ENCODE results near the gene LMX1A.

Gene LMX1A

DNA sequence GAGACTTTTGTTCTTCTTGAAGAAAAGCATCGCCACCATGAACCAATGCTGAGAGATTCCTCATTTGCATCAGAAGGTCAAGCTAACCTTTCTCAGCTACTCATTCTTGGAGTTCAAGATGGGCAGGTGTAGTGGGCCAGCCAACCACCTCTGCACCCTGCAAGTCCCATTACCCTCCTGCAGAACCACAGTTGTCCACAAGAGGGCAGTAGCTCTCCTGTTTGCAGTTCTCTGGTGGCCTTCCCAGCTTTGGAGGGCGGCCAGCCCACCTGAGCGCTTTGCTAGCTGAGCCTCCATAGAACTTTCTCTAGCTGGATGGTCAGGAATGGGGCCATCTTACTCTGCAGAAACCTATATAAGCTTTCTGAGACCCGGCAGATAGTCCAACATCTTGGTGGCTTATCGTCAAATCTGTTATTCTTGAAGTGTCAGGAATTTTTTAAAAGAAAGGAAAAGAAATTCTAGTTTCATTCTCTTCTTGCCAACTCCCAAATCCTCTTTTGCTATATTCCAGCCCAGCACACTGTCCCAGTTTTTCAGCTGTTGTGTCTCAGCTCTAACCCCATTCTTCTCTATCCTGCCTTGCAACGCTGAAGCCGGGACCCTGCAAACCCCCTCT, 11.0 kb upstream of the LMX1A start:
- DNase-seq: peak; percentile 63

DNA sequence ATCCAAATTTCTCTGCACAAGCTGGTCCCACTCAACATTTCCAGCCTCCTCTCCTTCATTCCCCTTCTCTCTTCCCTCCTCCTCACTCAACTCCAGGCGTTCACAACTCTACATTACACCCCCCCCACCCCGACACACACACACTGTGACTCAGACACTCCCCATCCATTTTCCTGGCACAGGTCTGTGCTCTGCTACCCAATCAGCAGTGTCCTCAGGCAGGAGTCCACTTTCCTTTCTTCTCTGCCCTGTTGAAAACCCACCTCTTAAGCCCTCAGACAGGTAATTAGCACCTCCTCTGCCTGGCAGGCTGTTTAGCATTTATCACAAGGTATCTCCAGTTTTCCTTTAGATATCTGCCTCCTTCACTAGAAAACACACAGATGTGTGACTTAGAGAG, 8.8 kb upstream of the LMX1A start:
- no peak for DNase-seq

DNA sequence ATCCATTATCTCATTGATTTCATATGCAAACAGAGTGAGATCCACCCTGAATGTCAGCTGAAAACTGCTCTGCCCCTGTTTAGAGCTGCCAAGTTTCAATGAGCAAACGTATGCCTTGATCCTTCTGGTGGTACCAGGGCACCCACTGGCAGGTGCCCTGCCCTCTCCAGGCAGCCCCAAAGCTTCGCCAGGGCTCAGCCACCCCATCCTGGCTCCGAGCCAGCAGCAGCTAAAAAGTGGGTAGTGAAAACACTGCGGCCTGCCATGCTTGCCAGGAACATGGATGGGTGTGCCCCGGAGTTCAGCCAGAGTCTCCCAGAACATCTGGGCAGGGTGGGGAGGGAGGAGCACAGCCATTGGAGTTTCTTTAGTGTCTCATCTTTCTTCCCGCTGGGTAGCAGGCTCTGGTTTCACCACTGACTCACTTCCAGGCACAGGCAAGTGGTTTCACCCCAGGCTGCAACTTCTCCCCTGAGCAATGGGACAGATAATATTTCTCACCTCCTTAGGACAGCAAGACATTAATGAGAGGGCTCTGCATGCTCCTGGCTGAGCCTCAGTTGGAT, 8.1 kb upstream of the LMX1A start:
- DNase-seq: no peak

GRCh38 chr1:165356876-165357275, 361 bp upstream of the LMX1A start:
- DNase-seq: peak; percentile 38

- DNase-seq: peak; percentile 60
These were observed 1.2 kb downstream of the LMX1A start for GRCh38 chr1:165355139-165355976.

- DNase-seq: peak; percentile 48
These were observed 1.8 kb downstream of the LMX1A start for GRCh38 chr1:165354739-165355138.

DNA sequence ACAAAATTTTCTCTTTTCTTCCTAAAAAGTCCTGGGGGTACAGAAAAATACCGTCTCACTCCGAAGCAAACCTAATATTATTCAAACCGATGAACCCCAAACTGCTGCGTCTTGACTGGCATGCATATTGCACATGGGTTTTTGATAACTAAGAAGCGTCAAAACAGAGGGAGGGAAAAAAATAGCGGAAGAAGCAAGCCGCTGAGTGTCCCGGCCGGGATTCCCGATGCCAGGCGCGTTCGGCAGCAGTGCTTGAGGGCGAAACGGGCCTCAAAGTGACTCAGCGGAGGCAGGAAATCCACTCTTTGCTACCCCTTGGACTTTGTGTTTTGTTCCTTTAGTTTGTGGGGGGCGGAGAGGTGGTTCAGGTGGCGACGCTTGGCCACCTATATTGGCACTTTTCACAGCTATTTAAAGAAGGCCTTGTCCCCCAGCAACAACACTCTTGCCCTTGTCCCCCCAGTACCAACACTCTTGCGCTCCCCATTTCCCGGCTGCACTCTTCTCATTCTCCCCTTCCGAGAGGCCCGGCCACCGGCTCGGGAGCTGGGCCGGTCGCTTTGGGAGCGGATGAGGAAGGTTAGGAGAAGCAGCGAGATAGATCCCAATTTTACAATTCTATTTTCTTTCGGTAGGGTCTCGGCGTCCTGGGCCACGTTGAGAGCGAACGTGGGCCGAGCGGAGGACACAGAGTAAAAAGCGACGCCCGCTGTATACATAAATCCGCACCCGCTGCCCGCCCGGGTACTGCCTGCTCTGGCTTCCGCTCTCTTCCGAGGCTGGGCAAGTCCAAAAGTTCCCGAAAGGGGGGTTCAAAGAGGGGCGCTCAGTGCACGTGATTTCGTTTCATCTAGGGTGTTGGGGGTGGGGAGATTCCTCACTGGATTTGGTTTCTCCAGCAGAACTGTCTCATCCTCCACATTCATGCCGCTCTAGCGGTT, 2.5 kb downstream of the LMX1A start:
- DNase-seq: peak; percentile 72

GRCh38 chr1:165352442-165353293, 3.8 kb downstream of the LMX1A start:
- DNase-seq: peak; percentile 62

- DNase-seq: no peak
These were observed 4.6 kb downstream of the LMX1A start for GRCh38 chr1:165351863-165352441.

GRCh38 chr1:165350840-165351239, 5.7 kb downstream of the LMX1A start:
- DNase-seq: peak; percentile 24

- no peak for DNase-seq
These were observed 11.0 kb downstream of the LMX1A start for GRCh38 chr1:165345502-165345901.

GRCh38 chr1:165344736-165345135, 11.8 kb downstream of the LMX1A start:
- DNase-seq: no peak

GRCh38 chr1:165344198-165344597, 12.3 kb downstream of the LMX1A start:
- no peak for DNase-seq

DNA sequence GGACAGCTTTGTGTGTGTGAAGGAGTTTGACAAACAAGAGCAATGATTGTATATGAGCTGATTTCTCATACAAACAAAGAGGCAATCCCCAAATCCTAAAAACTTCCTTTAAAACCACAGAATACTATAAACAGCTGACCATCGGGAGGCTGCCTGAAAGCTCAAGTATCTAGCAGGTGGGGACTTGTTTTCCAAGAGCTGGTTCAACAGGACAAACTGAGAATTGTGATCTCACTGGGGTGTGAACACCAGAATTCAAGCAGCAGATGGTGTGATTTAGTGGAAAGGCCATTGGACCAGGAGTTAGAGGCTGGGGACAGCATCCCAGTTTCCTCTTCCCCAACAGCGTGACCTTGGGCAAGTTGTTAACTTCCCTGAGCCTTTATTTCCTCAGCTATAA, 13.9 kb downstream of the LMX1A start:
- no peak for DNase-seq

- no peak for DNase-seq
These were observed 14.3 kb downstream of the LMX1A start for GRCh38 chr1:165342168-165342567.

GRCh38 chr1:165339164-165339563, 17.4 kb downstream of the LMX1A start:
- DNase-seq: no peak

DNA sequence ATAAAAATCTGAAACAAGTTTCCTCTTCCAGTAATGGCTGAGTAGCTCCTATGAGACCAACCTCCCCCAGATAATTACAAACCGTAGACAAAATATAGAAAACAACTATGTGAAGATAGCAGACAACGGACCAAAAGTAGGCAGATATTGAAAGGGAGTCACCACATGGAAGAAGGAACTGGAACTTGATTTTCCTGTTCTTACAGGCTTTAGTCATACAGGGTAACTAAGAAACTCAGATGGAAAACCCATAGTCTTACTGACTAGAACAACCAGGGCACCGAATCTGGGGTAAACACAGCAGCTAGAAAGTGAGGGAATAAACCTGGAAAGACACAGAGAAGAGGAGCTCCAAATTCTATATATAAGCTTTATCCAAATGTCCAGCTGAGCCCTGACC, 26.0 kb downstream of the LMX1A start:
- no peak for DNase-seq

DNA sequence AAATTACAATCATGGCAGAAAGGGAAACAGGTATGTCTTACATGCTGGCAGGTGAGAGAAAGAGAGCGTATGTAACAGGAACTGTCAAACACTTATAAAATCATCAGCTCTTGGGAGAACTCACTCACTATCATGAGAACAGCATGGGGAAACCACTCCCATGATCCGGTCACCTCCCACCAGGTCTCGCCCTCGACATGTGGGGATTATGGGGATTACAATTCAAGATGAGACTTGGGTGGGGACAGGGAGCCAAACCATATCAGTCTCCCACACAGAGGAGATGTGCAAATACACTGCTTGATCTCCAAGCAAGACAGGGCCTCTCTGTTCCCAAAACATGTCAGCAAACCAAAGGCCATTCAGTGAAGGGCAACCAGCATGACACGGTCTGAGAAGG, 27.4 kb downstream of the LMX1A start:
- no peak for DNase-seq

DNA sequence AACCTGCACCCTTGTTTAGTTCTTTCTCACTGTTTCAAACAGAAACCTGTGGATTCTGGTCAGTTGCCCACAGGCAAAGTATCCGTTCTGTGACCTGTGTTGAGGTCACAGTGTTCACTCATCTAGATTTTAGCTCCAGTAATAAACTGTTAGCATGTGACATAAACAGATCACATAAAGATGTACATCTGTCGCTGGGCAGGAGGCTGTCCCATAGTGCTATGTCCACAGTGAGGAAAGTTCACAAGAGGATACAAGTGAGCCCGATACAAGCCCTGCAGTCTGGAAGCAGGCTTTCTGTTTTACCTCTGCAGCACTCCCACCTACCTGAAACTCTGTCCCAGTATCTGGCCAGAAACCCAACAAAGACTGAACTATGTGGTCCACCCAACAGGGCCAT, 28.4 kb downstream of the LMX1A start:
- DNase-seq: no peak

GRCh38 chr1:165327538-165327937, 29.0 kb downstream of the LMX1A start:
- no peak for DNase-seq

Measured in right kidney (tissue), 1 donor.